GM23338 (cell line): ENCODE measurements around the gene TTBK1.

Experiments
- CREB1 ChIP-seq: fragments of 250-450 bp; sonication (Bioruptor Pico); IDR thresholded peaks from 2 replicates; pipeline ENCODE4 v1.5.0; 2020; ENCODE audit warnings: low read depth, mild to moderate bottlenecking, moderate library complexity
- CTCF ChIP-seq, 2 experiments: fragments of 200-600 bp in 1 of 2; sonication (generic) in 1 of 2; conservative IDR thresholded peaks; 2 replicates each; pipeline versions ENCODE4 v1.5.1 to v1.6.1; 2016 to 2017; ENCODE audit warnings: antibody characterized with exemption in 2 of 2, low read depth in 2 of 2, mild to moderate bottlenecking in 2 of 2, moderate library complexity in 1 of 2
- ETS1 ChIP-seq: IDR thresholded peaks from 2 replicates; pipeline ENCODE4 v1.6.1; 2016; ENCODE audit warnings: antibody characterized with exemption
- EZH2 ChIP-seq: fragments of 200-600 bp; sonication (generic); IDR thresholded peaks from one replicate; pipeline ENCODE4 v1.8.0; 2017; ENCODE audit warnings: antibody characterized with exemption, mild to moderate bottlenecking, low read depth; ENCODE audit not compliant: unreplicated experiment
- EZH2phosphoT487 ChIP-seq: fragments of 200-600 bp; sonication (generic); IDR thresholded peaks from one replicate; pipeline ENCODE4 v1.8.1; 2018; ENCODE audit warnings: antibody characterized with exemption; ENCODE audit not compliant: unreplicated experiment
- JUNB ChIP-seq: IDR thresholded peaks from one replicate; pipeline ENCODE4 v1.6.1; 2016; ENCODE audit warnings: antibody characterized with exemption; ENCODE audit not compliant: unreplicated experiment
- POLR2AphosphoS5 ChIP-seq: IDR thresholded peaks from 2 replicates; pipeline ENCODE4 v1.6.1; 2016; ENCODE audit warnings: antibody characterized with exemption, low read depth
- STAT1 ChIP-seq: IDR thresholded peaks from one replicate; pipeline ENCODE4 v1.6.1; 2016; ENCODE audit warnings: antibody characterized with exemption; ENCODE audit not compliant: unreplicated experiment
- ZNF114 ChIP-seq: fragments of 250-450 bp; sonication (Bioruptor Pico); IDR thresholded peaks from 2 replicates; pipeline ENCODE4 v1.5.0; 2020; ENCODE audit warnings: mild to moderate bottlenecking, moderate library complexity
- ZNF331 ChIP-seq: fragments of 250-450 bp; sonication (Bioruptor Pico); IDR thresholded peaks from 2 replicates; pipeline ENCODE4 v1.5.0; 2020; ENCODE audit warnings: low read depth, mild to moderate bottlenecking, moderate library complexity
- ZNF462 ChIP-seq: fragments of 250-450 bp; sonication (Bioruptor Pico); IDR thresholded peaks from 2 replicates; pipeline ENCODE4 v1.5.0; 2020; ENCODE audit warnings: mild to moderate bottlenecking, moderate library complexity
- TF ChIP-seq, protein P1 (sequence below): IDR thresholded peaks from one replicate; pipeline ENCODE4 v1.6.1; 2018; ENCODE audit warnings: antibody characterized with exemption; ENCODE audit not compliant: unreplicated experiment

DNA sequence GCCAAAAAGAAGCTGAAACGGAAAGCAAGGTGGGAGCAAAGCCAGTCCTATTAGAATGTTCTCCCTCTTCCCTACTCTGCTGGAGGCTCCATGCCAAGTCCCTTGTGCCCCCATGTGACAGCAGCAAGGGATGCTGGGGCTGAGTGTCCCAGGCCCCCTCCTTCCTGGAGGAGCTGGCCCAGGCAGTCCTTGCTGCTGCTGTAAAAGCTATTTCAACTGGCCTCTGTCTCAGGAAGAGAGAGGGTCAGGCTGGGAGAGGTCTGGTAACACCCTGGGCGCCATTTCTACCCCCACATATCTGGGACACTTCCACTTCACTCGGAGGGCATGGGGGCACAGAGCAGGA lies 25.0 kb downstream of the TTBK1 start:
- no peak for TF ChIP-seq CTCF (conservative IDR thresholded peaks at IDR 0.05; ENCODE audit: low read depth in 2 of 2)
- no peak for TF ChIP-seq POLR2AphosphoS5
- no peak for TF ChIP-seq EZH2
- no peak for TF ChIP-seq ETS1
- no peak for TF ChIP-seq ZNF462
- TF ChIP-seq, protein P1, sequence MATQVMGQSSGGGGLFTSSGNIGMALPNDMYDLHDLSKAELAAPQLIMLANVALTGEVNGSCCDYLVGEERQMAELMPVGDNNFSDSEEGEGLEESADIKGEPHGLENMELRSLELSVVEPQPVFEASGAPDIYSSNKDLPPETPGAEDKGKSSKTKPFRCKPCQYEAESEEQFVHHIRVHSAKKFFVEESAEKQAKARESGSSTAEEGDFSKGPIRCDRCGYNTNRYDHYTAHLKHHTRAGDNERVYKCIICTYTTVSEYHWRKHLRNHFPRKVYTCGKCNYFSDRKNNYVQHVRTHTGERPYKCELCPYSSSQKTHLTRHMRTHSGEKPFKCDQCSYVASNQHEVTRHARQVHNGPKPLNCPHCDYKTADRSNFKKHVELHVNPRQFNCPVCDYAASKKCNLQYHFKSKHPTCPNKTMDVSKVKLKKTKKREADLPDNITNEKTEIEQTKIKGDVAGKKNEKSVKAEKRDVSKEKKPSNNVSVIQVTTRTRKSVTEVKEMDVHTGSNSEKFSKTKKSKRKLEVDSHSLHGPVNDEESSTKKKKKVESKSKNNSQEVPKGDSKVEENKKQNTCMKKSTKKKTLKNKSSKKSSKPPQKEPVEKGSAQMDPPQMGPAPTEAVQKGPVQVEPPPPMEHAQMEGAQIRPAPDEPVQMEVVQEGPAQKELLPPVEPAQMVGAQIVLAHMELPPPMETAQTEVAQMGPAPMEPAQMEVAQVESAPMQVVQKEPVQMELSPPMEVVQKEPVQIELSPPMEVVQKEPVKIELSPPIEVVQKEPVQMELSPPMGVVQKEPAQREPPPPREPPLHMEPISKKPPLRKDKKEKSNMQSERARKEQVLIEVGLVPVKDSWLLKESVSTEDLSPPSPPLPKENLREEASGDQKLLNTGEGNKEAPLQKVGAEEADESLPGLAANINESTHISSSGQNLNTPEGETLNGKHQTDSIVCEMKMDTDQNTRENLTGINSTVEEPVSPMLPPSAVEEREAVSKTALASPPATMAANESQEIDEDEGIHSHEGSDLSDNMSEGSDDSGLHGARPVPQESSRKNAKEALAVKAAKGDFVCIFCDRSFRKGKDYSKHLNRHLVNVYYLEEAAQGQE = no peak
- no peak for TF ChIP-seq EZH2phosphoT487
- TF ChIP-seq ZNF114 (CRISPR knock-in tag) = no peak
- no peak for TF ChIP-seq CREB1 (CRISPR knock-in tag)
- TF ChIP-seq JUNB = no peak
- no peak for TF ChIP-seq STAT1
- TF ChIP-seq ZNF331 (CRISPR knock-in tag) = no peak
